NCI-H2107 treated with DMSO at 0.1 percent for 48 hours (cell line): ENCODE data around the gene S100A2.
"Not testable (repeated sequence)": the region's sequence is repeated elsewhere in the genome, so short reads cannot be mapped to it uniquely, and the experiment has no call there.

Source experiments
- DNase-seq: peaks from one replicate; lab custom pipeline; 2025; ENCODE audit not compliant: unreplicated experiment; lab: John Stamatoyannopoulos, UW

The S100A2 gene

GRCh38 chr1:153534226-153534924 lies 31.3 kb downstream of the S100A2 start:
- no peak for DNase-seq

GRCh38 chr1:153533689-153534201 lies 31.9 kb downstream of the S100A2 start:
- peak; percentile 68 for DNase-seq

DNA sequence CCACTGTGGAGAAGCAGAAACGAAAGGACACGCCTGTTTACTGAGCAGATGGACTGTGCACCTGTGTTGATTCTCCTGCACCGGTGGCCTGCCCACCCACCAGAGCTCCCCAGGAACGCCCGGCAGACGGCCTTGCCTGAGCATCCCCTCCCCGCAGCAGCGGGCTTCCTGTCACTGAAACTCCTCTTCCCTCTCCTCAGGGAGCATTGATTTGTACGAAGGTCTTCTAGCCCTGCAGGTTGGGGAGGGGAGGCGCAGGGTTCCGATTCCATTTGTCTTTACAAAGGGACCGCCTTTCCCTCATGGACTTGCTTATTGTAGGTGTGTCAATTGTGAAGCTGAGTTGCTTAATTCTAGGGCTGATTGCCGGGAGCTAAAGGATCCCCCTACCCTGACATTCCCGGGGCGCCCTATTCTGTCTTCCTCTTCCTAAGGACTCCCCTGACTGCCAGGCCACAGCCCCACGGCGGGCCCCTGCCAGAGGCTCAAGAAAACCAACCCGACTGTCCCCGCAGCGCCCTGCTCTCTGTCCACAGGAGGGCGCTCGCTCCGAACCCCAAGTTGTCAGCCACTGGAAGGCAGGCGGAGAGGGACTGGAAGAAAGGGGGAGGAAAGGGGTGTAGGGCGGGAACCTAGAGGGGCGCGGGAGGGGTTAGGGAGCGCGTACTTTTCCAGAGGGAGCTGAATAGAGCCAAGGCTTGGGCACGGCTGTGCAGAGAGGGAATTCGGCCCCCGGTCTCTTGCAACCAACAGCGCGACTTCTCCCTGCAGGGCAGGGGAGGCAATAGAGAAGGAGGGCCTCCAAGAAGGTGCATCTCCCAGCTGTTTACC lies 32.7 kb downstream of the S100A2 start:
- peak; percentile 90 for DNase-seq

GRCh38 chr1:153532181-153532580 lies 33.5 kb downstream of the S100A2 start:
- no peak for DNase-seq

- DNase-seq, result no peak
These were observed 34.0 kb downstream of the S100A2 start for GRCh38 chr1:153531638-153532037.

DNA sequence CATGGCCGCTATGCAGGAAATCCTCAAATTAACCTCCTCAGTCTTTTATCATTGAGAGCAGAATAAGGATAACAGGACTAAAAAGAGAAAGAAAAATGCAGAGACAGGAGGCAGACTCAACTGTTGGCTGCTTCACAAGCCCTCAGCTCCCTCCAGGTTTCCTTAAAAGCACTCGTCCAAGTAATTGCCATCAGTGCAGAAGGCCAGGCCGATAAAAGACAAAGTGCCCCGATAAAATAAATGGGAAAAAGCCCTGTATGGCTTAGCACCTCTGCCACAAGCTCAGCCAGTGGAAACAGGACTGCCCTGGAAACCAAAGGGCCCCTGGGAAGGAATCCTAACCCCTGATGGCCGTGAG lies 38.0 kb downstream of the S100A2 start:
- no peak for DNase-seq

DNA sequence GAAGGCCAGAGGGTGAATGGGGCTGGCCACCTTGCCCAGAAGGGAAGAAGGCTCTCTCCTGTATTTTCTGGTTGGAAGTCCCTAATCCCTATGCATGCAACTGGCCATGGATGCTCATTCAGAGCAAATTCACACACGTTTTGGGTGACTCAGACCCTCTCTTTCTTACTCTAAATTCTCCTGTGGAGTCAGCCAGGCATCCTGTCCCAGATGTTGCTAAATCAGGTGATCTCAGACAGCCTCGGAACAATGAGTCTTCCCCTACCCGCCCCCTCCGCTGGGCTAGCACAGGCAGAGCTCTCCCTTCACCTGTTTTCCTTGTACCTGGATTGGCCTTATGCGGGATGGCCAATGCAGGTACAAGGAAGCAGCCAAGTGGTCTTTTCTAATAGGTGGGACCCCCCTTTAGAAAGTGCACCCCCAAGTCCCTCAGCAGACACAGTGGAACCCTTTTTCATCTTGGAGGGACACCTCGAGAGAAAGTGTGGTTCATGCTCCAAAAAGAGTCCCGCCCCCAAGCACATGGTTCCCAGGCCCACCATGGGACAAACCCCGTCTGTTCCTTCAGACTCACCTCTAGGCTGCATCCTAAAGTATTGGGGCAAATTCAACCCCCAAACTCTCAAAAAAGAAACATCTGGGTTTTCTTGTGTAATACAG lies 38.5 kb downstream of the S100A2 start:
- no peak for DNase-seq

DNA sequence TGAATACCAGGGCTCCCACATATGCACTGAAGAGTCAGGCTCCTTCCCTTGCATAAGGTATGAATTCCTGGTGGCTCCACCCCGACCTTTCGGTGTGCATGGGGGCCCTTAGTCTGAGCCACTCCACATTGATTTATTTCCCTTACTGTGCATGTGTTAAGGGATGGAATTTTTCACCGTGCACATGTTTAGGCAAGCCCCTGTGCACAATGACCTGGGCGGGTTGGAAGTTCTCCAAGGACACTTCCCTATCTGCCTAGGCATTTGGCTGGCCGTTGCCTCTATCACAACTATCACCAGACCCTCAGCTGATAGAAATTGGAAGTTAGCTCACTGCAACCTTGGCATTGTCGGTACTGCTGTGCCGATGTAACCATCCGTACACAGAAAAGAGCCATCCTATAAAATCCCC lies 39.5 kb downstream of the S100A2 start:
- peak; percentile 20 for DNase-seq

GRCh38 chr1:153525088-153525728 lies 40.4 kb downstream of the S100A2 start:
- no peak for DNase-seq

GRCh38 chr1:153522353-153523048 lies 43.1 kb downstream of the S100A2 start:
- not testable (repeated sequence) for DNase-seq

DNA sequence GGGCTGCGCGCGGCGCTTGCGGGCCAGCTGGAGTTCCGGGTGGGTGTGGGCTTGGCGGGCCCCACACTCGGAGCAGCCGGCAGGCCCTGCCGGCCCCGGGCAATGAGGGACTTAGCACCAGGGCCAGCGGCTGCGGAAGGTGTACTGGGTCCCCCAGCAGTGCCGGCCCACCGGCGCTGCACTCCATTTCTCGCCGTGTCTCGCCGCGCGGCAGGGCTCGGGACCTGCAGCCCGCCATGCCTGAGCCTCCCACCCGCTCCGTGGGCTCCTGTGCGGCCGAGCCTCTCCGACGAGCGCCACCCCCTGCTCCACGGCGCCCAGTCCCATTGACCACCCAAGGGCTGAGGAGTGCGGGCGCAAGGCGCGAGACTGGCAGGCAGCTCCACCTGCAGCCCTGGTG lies 43.8 kb downstream of the S100A2 start:
- not testable (repeated sequence) for DNase-seq

DNA sequence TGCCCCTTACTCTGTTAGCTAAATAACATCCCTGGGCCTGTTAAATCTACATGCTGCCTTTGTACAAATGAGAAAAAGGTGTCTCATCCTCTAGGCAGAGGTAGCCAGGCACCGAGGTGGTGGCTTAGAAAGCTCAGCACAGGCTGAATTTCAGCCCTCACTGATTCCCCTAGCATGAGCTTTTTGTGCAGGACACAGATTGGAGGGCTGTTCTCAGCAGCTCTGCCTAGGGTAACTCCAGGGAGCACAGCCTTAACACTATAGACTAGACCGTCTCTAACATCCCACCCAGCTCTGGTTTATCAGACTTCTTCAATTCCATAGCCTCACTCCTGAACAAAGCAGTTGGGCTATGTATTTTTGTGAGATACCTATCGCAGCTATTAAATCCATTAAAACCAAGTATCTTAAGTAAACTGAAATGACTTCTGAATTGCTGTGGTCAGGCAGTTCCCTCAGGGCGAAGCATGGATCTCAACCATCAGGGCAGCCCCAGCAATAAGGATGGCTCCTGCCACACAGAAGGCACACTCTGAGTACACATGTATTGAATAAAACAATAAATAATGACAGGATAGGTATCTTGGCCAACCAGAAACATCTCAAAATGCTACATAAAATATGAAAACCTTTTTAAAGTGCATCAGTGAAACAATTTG lies 44.7 kb downstream of the S100A2 start:
- DNase-seq, result no peak

DNA sequence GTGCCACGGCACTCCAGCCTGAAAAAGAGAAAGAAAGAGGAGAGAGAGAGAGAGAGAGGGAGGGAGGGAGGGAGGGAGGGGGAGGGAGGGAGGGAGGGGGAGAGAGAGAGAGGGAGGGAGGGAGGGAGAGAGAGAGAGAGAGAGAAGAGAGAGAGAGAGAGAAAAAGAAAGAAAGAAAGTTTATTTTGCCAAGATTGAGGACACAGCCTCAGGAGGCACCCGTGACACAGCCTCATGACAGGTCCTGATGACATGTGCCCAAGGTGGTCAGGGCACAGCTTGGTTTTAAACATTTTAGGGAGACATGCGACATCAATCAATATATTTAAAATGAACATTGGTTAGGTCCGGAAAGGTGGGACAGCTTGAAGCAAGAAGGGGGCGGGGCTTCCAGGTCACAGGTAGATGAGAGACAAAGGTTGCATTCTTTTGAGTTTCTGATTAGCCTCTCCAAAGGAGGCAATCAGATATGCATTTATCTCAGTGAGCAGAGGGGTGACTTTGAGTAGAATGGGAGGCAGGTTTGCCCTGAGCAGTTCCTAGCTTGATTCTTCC lies 45.4 kb downstream of the S100A2 start:
- DNase-seq, result not testable (repeated sequence)

GRCh38 chr1:153519242-153519641 lies 46.4 kb downstream of the S100A2 start:
- no peak for DNase-seq

- peak; percentile 42 for DNase-seq
These were observed 49.9 kb downstream of the S100A2 start for GRCh38 chr1:153515504-153516394.

DNA sequence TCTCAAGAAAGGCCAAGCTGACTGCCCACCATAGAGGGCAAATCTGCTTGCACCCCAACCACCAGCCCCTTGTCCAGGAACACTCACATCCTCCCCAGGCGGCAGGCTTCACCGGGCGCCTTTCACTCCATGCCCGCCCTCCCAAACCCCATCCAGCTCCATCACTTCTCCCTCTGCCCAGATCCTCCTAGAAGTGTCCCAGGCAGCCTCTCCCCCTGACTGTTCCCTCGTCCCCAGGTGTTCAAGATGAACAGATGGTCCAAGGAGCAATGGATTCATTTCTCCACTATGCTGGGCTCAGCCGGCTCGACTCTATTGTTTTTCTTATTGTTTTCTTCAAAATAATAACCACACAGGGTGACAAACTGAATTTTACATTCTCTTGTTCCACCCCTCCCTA lies 52.0 kb downstream of the S100A2 start:
- DNase-seq, result no peak

DNA sequence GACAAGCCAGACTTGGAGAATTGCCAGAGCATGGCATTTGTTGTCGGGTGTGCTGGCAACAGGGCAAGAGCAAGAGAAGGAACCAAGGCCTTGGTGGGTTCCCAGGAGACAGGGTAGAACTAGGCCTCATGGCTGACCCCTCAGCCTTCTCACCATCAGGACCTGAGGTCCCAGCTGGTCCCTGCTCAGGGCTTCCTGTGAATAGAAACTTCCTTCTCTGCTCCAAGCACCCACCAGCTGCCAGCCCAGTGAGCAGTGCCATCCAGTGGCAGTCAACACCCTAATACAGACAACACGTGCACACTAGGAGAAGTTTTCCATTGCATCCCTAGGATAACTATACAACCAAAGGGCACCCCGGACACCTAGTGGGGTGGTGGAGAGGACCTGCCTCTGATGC lies 52.6 kb downstream of the S100A2 start:
- peak; percentile 33 for DNase-seq
